HFF-Myc (cell line): Measurements from ENCODE around the gene NISCH.

Experiments
- DNase-seq: peaks from one replicate; pipeline ENCODE4 v3.0.0-alpha.2; 2011; ENCODE audit warnings: low read depth; ENCODE audit errors: extremely low read depth
- H3K4me3 ChIP-seq: replicated peaks from 2 replicates; pipeline ENCODE4 v1.5.1; 2011; ENCODE audit warnings: low read depth, mild to moderate bottlenecking, control low read depth, low read length
- CTCF ChIP-seq: IDR thresholded peaks from 2 replicates; pipeline ENCODE4 v1.5.1; 2012; ENCODE audit warnings: mild to moderate bottlenecking, low read depth, low read length, control low read depth; ENCODE audit errors: missing control alignments

Gene NISCH

GRCh38 chr3:52453496-52454249 lies 1.7 kb upstream of the NISCH start, which contains the start of gene TNNC1:
TSS of gene TNNC1 (minus strand) at chr3:52454041. CDS start at chr3:52454015, 26 bp downstream.
- peak within 1 kb of the TSS; percentile 89 for H3K4me3 ChIP-seq
- no peak for DNase-seq
- TF ChIP-seq CTCF = no peak

DNA sequence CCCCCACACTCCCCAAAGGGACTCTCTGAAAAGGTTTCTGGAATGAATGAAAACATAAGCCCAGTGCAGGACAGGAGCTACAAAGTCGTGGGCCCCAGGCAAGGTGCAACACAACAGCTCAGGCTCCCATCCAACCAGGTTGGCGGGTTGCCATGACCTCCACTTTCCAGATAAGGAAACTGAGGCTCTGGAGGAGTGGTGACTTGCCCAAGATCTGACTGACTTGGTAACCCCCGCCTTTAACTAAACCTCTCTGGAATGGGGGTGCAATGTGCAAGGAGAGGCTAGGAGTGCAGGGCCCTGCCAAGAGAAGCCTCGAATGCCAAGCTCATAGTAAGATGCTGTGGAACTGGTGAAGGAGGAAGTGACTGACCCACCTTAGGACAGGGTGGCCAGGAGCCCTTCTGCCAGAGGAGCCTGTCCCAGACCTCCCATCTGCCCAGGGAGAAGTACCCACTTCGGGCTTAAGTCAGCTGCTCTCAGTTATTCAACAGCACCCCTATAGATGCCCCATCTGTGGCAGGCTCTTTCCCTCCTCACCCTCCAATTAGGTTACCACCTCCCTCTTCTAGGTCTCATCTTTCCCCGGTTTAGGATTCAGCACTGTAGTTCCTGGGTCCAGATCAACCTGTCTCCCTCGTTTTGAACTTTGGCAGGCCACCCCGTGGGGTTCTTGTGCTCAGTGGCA lies 1.0 kb upstream of the NISCH start:
- no peak for TF ChIP-seq CTCF

DNA sequence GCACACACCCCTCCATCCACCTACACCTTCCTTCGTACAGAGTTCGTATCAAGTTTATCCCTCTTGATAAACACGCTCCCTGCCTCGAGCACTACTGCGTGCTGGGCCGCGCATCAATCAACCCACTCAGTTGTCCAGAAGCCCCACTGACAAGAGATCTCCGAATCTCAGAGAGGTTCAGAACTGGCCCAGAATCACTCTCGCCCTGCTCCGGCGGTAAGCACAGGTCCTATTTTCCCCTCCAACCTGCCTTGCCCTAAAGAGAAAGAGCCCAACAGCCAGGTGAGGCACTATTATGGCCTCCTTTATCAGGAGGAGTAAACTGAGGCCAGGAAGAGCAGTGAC lies 494 bp upstream of the NISCH start:
- peak overlapping the region; percentile 89 for H3K4me3 ChIP-seq
- DNase-seq = no peak
- no peak for TF ChIP-seq CTCF

More for the DNA sequence above, 1.0 kb upstream of the NISCH start:
- peak overlapping the region; percentile 89; the same call in 1 of the 2 replicates for H3K4me3 ChIP-seq
- DNase-seq = no peak

- no peak for DNase-seq
- H3K4me3 ChIP-seq = peak overlapping the region; percentile 89
- no peak for TF ChIP-seq CTCF
Observed at GRCh38 chr3:52456169-52456799, 880 bp downstream of the NISCH start.

GRCh38 chr3:52456800-52457183 lies 1.4 kb downstream of the NISCH start:
- TF ChIP-seq CTCF = no peak
- H3K4me3 ChIP-seq = peak overlapping the region; percentile 89

DNA sequence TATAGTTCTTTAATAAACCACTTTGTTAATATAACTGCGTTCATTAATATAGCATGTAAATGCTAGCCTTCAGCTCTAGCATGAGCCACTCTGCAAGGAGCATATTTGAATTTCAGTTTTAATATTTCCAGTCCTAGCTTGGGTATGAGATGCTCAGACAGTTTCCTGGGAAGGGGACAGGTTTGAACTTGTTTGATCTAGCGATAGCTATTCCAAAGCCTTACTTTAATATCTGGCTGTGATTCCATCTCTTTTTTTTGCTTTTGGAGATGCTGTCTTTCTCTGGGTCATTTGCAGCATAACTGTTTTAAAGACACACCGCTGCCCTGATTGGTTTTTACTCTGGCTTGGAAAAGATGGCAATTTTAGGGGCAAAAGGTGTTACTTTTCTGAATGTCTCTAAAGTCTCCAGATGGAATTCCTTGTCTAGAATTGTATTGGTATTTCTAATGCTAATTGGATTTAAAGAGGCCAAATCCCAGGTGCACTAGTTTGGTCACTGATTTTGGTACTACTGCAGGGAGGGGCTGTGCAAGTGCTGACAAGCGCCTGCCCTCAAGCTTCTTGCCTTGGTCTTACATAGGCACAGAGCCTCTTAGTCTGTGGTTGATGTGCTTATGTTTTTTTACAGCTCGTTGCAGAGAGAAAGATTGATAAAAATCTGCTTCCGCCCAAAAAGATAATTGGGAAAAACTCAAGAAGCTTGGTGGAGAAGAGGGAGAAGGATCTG lies 2.8 kb downstream of the NISCH start:
- DNase-seq = no peak
- H3K4me3 ChIP-seq = no peak overlapping the region
- no peak for TF ChIP-seq CTCF

More at GRCh38 chr3:52456800-52457183, 1.4 kb downstream of the NISCH start:
- DNase-seq = no peak
